ENCODE measurements around the gene SMIM11.
A peak's percentile ranks its signal among the peaks of the same experiment; 100 is the strongest.
"Not testable (repeated sequence)": the region's sequence is repeated elsewhere in the genome, so short reads cannot be mapped to it uniquely, and the experiment has no call there.

SMIM11 gene, protein sequence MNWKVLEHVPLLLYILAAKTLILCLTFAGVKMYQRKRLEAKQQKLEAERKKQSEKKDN

DNA sequence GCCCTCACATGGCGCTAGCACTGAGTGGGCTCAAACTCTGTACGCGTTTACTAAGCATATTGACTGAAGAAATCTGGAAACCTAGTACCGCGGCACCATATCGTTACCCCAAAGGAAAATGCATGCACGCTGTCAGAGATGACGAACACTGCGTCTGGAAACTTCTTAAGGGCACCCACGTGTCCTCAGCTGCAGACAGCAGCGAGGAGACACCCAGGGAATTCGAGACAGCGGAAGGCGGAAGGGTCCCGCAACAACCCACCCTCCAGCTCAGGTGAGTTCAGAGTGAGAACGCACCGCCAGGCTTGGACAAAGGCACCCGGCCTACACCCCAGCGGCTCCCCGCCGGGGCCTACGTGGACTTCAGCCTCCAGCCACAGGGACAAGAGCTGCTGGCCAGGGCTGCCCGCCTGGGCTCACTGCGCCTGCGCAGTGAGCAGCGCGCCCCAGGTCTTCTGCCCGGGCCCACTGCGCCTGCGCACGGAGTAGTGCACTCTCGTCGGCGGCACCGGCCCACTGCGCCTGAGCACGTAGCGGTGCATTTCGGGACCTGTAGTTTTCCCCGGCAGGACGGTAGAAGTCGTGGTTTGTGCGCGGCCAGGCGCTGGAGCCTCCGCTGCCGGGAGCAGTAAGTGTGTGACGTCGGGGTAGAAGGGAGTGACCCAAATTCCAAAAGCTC lies at the start of gene SMIM11:
Gene SMIM11 (plus strand): TSS at position 568 of the 679 bp plus-strand sequence. CDS start 3,998 bp downstream, outside the sequence.
- not testable (repeated sequence) for DNase-seq

DNA sequence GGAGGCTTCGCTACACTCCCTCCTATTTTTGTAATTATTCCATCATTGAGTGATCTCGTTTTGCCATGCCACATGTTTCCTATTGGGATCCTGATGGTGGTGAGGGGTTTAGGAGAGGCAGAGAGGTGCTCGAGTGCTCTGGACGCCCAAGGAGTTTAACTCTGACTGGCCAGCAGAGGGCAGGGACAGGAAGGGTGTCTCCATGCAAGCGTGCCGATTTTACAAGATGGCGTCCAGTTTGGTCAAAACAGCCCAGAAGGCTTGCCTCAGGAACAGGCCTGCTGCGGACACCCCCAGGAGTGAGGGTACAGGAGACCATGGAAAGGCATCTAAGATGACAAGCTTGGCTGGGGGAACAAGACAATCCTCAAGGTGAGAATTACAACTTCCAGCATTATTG lies 45.3 kb upstream of the SMIM11 start:
- DNase-seq = no peak

DNA sequence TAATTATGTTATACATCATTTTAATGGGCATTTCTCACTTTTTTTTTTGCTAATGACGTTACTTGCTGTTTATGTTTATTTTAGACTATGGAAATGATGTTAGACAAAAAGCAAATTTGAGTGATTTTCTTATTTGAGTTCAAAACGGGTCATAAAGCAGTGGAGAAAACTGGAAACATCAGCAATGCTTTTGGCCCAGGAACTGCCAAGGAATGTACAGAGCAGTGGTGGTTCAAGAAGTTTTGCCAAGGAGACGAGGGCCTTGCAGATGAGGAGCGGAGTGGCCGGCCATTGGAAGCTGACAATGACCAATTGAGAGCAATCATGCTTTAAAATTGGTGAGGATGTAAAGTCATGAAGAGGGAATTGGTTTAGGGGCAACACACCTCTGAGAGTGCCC lies 43.6 kb upstream of the SMIM11 start:
- no peak for DNase-seq

DNA sequence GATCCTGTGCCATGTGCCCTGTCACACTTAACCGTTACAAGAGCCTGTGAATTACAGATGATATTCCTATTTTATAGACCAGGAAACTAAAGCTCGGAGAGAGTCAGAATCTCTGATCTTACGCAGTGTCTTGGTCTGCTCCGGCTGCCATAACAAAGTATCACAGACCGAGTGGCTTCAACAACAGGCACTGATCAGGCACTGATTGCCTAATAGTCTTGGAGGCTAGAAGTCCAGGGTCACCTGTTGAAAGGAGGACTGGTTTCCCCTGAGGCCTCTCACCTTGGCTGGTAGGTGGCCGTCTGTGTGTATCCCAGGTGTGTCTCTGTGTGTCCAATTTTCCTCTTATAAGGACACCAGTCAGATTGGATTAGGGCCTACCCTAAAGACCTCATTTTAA lies 43.0 kb upstream of the SMIM11 start:
- DNase-seq = no peak

DNA sequence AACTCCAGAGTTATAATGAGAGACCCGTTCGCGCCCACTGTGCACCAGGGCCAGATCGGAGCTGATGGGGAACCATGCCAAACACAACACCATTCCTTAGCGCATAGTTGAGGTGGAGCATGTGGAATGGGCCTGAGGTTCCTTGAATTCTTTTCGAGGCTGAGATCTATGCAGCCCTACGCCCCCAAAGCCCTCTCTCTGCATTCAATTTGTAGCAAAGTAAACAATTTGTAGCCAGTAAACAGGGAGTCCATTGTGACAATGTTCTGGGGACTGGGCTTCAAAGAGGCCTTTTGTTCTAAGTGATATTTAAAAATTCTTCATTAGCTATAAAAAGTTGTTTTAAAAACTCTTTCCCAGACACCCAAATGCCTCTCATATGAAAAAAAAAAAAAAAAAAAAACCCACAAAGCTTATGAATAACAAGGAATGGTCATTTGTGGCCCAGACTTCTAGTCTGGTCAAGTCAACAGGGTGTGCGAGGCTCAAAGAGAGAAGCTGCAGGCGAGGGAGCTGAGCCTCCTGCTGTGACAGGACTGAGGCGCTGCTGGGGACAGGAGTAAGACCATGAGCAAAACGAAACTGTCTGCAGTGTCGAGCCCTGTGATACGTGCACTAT lies 42.1 kb upstream of the SMIM11 start:
- no peak for DNase-seq

DNA sequence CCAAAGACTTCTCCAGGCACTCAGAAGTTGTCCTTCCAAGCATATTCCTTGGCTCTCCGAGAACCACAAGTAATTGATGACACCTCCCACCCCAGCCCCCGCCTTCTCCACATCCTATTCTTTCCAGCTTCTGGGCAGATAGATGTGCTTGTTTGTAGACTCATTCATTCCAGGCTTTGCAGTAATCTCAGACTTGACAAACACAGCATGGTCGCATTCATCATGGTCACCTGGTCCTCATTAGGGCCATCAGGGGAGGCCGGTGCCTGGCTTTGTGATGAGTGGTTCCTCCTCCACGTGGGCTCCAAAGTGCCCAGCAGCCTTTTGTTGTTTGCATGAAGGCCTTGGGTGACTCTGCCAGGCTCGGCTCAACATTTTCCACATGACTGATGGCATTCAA lies 40.0 kb upstream of the SMIM11 start:
- no peak for DNase-seq

DNA sequence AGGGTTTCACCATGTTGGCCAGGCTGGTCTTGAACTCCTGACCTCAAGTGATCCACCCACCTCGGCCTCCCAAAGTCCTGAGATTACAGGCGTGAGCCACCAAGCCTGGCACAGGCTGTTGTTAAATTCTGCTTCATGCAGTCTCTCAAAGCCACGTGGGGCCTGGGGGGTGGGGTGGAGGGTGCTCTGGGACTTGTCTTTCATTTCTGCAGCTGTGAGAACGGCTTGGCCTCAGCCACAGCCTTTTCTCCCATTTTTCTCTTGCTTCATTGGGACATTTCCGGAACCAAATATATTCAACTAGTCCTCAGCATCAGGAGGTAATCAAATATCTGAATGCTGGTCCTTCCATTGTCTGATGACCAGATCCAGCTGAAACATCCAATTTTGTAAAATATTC lies 39.1 kb upstream of the SMIM11 start:
- no peak for DNase-seq

DNA sequence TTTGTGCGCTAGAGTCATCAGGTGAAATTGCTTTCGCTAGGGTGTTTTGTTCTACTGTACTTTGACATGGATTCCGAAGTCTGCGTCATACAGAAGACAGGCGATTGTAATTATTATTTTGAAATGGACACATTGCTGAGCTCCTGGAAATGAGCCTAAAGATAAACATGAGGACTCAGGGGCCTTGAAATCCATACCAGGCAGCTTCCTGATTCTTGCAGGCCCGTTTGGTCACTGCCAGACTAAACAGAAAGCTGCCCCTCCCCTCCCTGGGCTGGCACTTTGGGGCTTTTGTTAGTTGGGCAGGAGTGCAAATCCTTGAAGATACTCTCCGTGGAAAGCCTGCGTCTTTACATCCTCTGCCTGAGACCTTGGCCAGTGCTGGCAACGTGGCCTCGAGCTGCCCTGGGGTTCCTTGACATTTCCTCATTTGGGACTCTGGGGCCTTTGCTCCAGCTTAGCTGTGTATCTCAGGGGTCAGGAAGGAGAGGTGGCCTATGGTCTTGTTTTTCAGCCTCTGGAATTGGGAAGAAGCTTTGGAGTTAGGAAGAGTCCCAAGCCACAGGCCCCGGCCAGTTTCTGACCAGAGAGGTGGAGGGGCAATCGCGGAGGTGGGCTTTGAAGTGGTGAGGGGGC lies 38.4 kb upstream of the SMIM11 start:
- DNase-seq = no peak

DNA sequence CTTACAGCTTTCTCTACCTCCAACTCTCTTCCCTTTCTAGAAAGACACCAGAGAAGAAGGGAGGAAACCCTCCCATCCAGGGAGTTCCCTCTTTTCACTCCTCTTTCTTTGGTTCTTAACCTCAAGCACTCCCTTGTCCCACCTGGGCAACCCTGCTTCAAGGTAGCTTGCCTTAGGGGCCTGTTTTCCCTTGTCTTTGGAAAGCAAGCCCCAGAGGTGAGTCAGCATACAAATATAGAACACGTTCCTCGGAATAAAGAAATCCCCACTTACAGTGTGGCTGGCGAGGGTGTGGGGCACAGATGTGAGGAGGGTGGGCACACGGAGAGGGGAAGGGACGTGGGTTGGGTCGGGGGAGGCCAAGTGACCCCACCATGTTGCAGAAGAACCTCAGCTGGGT lies 37.6 kb upstream of the SMIM11 start:
- DNase-seq = no peak

DNA sequence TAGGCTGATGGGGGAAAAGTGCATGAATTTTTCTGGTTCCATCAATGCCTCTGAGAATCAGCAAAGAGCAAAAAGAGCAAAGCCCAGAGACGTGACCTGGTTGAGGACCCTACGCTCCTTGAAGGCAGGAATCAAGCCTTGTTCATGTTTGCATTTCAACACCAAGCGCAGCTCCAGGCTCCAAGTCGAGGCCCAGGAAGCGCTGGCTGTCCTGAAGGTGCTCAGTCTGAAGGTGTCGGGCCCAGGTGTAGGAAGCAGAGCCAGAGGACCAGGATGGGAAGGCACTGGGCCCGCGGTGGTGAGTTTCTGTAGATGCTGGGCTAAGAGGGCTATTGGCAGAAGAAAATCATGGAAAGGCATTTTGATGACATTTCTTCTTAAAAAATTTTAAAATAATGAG lies 37.1 kb upstream of the SMIM11 start:
- DNase-seq = no peak

DNA sequence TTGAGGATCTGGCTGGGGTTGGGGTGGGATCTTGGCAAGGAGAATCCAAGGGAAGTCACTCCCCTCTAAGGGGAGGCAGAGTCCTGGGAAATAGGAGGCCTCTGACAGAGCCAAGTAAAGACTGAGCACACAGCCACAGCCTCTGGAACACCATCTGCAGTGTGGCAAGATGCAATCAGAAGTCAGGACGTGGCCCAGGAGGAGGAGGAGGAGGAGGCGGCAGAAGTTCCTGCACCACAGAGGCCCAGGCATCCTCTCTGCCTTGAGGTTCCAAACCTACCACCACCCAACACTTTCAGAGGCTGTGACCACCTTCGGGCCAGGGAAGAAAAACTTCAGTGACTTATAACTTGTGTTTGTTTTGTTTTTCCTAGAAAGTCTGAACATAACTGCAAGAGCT lies 35.2 kb upstream of the SMIM11 start:
- no peak for DNase-seq

DNA sequence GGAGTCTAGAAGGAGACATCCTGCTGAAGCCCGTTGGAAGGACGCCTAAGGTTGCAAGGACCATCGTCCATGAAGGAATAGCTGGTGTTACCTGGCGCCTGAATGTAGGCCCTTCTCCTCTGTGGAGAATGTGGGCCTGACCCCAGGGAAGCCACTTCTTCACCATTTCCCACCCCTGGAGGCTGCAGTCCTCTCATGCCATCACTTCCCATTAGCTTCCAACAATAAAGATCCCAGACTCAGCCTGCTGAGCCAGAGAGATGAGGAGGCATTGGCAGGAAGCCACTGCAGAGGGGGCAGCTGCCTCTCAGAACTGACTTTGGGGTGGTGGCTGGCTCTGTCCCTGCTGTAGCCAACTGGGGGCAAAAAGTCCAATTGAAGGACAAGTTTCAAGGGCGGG lies 32.8 kb upstream of the SMIM11 start:
- no peak for DNase-seq

DNA sequence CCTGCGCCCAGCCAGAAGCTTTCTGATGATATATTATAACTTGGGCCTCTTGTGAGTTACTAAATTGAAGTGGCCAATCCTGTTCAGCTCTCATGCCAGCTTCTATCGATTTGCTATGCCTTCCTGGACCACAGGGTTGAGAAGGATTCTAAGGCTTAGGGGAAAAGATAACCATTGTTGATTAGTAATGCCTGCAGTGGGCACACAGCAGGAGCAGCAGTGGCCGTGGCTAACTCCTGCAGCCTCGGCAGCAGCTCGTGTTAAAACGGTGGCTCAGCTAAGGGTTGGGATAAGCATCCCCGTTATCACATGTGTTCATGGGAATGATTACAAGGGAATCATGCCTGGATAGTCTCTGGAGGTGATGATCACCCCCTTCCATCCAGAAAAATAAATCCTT lies 32.0 kb upstream of the SMIM11 start:
- no peak for DNase-seq

DNA sequence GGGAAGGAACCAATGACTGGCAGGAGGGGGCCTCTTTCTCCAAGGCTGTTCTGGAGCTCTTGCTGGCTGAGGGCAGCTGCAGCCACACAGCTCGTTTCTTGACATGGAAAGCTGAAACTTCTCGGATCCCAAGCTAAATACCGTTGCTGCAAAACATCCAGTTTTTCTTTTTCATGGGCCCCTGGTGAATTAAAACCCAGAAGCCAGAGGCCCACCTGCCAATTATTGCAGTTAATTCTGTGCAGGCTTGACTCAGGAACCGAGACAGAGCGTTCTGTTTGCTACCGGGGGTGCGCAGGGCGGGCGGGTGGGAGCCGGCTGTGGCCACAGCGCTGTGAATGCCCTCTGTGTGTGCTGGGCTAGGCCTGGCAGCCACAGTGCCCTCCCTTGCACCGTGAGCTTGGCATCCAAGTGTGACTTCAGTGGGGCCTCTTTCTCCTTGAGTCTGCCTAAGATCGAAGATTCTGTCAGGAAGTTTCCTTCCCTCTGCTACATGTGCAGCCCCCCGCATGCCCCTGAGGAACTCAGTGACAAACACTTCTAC lies 31.4 kb upstream of the SMIM11 start:
- DNase-seq = no peak

DNA sequence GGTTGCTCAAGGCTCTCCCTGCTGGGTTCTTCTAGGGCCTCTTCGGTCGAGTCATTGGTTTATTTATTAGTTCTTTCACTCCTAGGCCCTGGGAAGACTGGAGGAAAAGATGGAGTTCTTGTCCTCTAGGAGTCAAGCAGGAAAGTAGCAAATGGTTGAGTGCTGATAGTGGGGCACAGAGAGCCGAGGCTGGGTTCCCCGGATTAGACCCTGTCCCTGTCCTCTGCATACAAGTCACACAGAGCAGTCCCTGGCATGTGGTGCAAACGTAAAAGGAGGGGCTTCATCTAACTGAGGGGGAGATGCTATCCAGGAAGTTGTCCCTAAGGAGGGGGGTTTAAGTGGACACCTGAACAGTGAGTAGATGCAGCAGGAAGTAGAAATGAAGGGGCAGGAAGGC lies 30.7 kb upstream of the SMIM11 start:
- no peak for DNase-seq

DNA sequence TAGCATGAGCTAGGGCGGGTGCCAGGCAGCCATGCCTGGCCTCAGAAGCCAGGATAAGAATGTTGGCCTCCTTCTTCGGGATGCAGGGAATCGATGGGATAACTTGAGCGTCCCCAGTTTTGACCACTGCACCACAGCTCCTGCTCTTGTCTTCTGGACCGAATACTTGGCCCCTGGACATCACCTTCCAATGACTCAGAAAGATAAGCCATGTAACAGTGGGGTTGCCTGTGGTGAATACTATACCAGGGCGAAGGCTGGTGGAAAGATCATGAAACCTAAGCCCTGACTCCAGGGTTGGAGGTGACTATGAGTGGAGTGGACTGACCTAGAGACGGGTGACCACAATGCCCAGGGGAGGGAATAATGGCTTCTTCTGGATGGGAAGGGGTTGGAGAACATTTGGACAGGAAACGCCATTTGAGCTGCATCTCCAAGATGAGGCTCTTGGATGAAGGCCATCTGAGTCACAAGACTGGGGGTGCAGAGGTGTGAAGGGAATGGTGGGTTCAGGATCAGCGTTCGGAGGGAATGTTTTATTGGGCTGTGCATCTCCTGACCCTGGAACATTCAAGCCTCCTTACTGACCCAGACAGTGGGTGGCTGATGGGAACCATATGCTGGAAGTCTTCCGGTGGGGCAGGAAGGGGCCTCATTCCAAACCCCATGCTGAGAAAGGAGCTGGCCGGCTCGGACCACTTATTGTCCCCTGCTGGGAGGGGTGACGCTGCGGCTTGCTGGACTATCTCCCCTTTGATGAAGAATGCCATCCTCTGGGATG lies 30.0 kb upstream of the SMIM11 start:
- DNase-seq = no peak

DNA sequence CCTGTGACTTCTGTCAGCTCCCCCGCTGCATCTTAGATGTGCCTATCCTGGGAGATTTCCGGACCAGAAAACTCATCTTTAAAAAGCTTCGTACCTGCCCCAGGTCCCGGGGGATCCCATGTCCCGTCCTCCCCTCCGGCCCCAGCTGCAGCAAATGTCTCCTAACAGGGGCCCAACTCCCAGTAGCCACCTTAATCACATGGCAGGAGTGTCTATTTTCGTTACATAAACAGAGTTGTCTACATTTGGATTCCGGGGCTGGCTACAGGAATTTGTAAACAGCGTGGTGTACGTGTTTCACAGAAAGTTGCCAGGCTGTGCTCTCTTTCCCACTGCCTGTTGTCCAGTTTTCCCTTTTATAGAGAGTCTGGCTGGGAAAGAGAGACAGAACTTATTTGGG lies 29.4 kb upstream of the SMIM11 start:
- no peak for DNase-seq

DNA sequence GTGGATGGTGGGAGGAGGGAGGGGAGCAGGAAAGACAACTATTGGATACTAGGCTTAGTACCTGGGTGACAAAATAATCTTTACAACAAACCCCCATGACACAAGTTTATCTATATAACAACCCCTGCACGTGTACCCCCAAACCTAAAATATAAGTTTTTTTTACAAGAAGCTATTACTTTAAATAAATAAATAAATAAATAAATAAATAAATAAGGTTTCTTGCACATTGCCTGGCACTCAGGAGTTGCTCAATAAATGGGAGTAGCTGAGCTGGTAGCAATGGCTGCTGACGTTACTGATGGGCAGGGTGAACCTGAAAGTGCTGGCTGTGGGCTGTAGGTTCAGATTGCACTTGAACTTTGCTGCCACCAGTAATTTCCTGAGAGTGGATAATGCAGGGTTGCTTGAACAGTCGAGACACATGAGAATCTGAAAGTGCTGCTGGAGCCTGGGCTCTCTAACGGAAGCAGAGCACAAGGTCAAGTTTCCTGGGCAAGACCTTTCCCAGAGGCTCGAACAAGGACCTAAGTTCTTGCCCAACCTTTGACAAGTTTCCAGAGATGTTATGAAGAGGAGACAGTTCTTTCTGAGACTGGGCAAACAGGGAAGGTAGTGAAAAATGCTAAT lies 26.3 kb upstream of the SMIM11 start:
- no peak for DNase-seq

DNA sequence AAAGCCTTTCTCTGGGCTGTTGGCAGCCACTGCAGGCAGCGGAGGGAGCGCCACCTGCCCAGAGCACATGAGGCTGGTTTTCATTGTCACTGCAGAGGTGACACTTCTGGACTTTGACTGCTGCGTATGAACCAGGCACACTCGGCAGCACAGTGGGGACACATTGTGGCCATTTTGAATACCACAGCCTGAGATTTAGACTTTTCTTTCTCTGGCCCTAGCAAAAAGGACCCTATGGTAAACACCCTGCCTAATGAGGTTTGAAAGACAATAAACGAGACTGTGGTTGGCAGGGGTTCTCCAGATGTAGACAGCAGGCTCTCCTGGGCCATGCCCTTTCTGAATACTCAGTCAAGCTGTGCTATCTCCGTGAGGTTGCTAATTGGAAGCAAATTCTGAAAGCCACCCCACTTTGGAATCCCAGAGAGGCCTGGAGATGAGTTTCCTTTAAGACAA lies 23.5 kb upstream of the SMIM11 start:
- peak; percentile 24 for DNase-seq

DNA sequence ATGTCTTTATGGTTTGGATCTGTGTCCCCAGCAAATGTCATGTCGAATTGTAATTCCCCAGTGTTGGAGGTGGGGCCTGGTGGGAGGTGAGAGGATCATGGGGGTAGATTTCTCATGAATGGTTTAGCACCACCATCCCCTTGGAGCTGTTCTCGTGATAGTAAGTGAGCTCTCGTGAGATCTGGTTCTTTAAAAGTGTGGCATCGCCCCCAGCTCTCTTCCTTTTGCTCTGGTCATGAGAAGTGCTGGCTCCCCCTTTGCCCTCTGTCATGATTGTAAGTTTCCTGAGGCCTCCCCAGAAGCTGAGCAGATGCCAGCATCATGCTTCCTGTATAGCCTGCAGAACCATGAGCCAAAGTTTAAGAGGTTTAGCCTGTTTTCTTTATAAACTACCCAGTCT lies 22.8 kb upstream of the SMIM11 start:
- no peak for DNase-seq

DNA sequence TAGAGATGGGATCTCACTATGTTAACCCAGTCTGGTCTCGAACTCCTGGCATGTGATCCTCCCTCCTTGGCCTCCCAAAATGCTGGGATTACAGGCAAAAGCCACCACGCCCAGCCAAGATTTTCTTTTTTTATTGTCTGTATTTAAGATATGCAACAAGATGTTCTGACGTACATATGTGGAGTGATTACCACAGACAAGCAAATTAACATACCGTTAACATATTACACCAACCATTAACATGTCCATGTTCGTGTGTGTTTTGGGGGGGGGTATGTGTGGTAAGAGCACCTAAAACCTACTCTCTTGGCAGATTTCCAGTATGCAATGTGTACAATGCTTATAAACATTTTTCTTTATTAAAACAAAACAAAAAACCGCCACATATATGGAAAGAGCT lies 22.1 kb upstream of the SMIM11 start:
- DNase-seq = no peak

DNA sequence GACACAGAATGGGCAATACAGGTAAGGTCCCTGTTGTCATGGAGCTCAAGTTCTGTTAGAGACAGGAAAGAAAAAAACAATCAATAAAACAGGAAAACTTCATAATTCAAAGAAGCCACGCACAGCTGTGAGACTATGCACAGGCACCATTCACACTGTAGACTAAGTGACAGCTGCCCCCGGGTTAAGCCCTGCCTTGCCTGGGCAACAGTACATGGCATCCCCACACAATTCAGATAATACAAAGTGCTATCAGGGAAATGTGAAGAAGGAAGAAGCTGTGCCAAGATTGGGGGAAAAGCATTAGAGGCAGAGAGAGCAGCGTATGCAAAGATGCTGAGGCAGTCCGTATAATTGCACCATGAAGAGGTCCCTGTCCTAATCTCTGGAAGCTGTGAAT lies 20.5 kb upstream of the SMIM11 start:
- no peak for DNase-seq

DNA sequence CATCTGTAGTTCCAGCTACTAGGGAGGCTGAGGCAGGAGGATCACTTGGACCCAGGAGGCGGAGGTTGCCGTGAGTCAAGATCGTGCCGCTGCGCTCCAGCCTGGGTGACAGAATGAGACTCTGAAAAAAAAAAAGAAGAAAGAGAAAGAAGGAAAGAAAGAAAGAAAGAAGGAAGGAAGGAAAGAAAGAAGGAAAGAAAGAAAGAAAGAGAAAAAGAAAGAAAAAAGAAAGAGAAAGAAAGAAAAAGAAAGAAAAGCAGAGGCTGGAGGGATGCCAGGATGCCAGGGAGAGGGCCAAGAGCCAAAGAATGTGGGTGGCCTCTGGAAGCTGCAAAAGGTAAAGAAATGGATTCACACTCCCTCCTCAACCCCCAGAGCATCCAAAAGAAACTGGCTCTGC lies 19.7 kb upstream of the SMIM11 start:
- no peak for DNase-seq
